HG03159 (cell line): Measurements from ENCODE around the gene KRT25.
"Not testable (repeated sequence)": the region's sequence is repeated elsewhere in the genome, so short reads cannot be mapped to it uniquely, and the experiment has no call there.

Experiments
- ATAC-seq: cut with Tn5 transposase; IDR thresholded peaks from one replicate; pipeline ENCODE4 v1.9.1; 2021; ENCODE audit warnings: mild to moderate bottlenecking, moderate library complexity; ENCODE audit not compliant: unreplicated experiment

KRT25 gene

GRCh38 chr17:40760105-40761016 lies 5.2 kb upstream of the KRT25 start:
- no peak for ATAC-seq

- no peak for ATAC-seq
These were observed 1.3 kb downstream of the KRT25 start for GRCh38 chr17:40753804-40754203.

- ATAC-seq: no peak
These were observed 4.1 kb downstream of the KRT25 start for GRCh38 chr17:40751065-40751464.

GRCh38 chr17:40750391-40750790 lies 4.7 kb downstream of the KRT25 start:
- no peak for ATAC-seq

GRCh38 chr17:40748666-40749065 lies 6.5 kb downstream of the KRT25 start:
- ATAC-seq: not testable (repeated sequence)

GRCh38 chr17:40738553-40738952 lies 16.6 kb downstream of the KRT25 start:
- ATAC-seq: no peak

- ATAC-seq: no peak
These were observed 20.1 kb downstream of the KRT25 start for GRCh38 chr17:40735016-40735415.

- no peak for ATAC-seq
These were observed 21.1 kb downstream of the KRT25 start for GRCh38 chr17:40734018-40734417.

GRCh38 chr17:40730970-40731369 lies 24.2 kb downstream of the KRT25 start:
- ATAC-seq: no peak

GRCh38 chr17:40727447-40728231 lies 27.5 kb downstream of the KRT25 start:
- ATAC-seq: no peak

GRCh38 chr17:40726919-40727318 lies 28.2 kb downstream of the KRT25 start:
- ATAC-seq: no peak

- ATAC-seq: no peak
These were observed 30.5 kb downstream of the KRT25 start for GRCh38 chr17:40724656-40725055.

- ATAC-seq: no peak
These were observed 32.9 kb downstream of the KRT25 start for GRCh38 chr17:40722241-40722640.

GRCh38 chr17:40720899-40721298 lies 34.2 kb downstream of the KRT25 start:
- no peak for ATAC-seq

GRCh38 chr17:40718930-40719329 lies 36.2 kb downstream of the KRT25 start:
- no peak for ATAC-seq

GRCh38 chr17:40717776-40718175 lies 37.4 kb downstream of the KRT25 start:
- no peak for ATAC-seq

- no peak for ATAC-seq
These were observed 40.7 kb downstream of the KRT25 start for GRCh38 chr17:40714473-40714872.

- no peak for ATAC-seq
These were observed 47.4 kb downstream of the KRT25 start for GRCh38 chr17:40707745-40708144.

GRCh38 chr17:40705584-40705983 lies 49.5 kb downstream of the KRT25 start:
- ATAC-seq: no peak

- ATAC-seq: no peak
These were observed 51.5 kb downstream of the KRT25 start, which contains the start of gene KRT24 for GRCh38 chr17:40703652-40704051. TSS of gene KRT24 (minus strand) at chr17:40703752. CDS start at chr17:40703693, 59 bp downstream.

- ATAC-seq: no peak
These were observed 52.9 kb downstream of the KRT25 start for GRCh38 chr17:40702271-40702670.

- no peak for ATAC-seq
These were observed 55.3 kb downstream of the KRT25 start for GRCh38 chr17:40699853-40700252.
